AG08395 (cell line): ENCODE results near the gene BRAP.
A peak's percentile ranks its signal among the peaks of the same experiment; 100 is the strongest.
"Not testable (repeated sequence)": the region's sequence is repeated elsewhere in the genome, so short reads cannot be mapped to it uniquely, and the experiment has no call there.

Experiments used
- DNase-seq: peaks from one replicate; pipeline ENCODE4 v3.0.0; 2012; ENCODE audit warnings: mixed read lengths, low spot score

The BRAP gene

DNA sequence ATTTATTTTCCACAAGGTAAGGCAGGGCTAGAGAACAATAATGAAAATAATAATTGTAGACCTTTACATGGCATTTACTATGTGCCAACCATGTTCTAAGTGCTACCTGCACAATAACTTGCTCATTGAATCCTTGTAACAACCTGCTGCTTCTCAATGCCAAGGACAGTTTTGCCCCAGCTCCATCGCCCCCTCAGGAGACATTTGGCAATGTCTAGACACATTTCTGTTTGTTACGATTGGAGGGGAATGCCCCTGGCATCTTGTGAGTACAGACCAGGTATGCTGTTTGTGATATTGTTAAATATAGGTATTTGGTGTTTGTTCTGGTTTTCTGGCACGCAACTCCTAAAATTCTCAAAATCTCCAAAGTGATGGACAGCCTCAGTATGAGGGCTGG lies 78.5 kb downstream of the BRAP start:
- no peak for DNase-seq

DNA sequence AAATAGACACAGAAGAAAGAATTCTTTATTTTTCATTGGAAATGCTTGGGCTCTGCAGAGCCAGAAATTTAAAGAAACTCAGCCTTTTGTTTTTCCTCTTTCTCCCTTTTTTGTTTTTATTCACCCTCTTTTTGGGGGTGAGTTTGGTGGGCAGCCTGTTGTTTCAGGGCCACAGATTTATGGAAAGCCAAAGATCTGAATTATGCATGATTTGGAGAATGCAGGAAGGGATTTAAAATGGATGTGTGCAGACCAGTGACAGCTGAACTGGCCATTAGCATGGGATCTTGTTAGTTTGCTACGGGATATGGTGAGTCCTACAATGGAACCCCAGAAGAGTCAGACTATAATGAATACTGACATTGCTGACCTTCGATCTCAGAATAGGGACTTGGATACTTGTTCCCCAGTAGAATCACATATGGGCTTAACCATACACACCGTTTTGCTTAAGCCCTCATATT lies 79.0 kb downstream of the BRAP start:
- no peak for DNase-seq

DNA sequence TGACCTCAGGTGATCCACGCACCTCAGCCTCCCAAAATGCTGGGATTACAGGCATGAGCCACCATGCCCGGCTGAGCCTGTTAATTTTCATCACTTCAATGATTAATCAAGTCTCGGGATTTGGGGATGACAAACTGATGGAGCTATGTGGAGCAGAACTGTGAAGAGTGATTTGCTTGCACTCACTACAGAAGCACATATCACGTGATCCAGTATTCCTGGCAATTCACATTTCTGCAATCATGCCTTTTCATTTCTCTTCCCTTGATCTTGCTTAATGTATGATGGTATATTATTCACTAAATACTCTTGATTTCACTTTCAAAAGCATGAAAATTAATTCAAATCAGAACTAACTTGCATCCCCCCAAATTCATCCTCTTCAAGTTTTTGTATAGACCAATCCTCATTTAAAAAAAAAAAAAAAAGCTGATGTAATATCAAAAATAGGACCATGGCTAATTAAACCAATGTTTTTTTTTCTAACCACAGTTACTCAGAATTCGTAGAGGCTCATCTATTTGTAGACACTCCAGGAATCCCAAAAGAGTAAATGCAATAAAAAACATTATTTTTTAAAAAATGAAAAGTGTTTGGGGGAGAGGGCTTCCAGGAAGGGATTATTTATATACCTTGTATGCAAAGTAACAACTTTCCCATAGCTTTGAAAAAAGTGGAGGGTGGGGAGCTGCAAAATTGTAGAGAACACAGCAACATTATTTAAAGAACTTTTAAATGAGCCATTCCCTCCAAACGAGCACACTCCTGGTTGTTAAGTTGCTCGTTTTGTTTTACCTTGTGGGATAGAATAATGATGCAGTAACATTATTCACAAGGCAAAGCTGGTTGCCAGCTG lies 79.6 kb downstream of the BRAP start:
- no peak for DNase-seq

DNA sequence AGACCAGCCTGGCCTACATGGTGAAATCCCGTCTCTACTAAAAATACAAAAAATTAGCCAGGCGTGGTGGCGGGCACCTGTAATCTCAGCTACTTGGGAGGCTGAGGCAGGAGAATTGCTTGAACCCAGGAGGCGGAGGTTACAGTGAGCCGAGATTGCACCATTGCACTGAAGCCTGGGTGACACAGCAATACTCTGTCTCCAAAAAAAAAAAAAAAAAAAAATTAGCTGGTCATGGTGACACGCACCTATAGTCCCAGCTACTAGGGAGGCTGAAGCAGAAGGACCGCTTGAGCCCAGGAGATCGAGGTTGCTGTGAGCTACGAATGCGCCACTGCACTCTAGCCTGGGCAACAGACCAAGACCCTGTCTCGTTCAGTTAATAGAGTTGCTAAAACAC lies 82.9 kb downstream of the BRAP start:
- not testable (repeated sequence) for DNase-seq

DNA sequence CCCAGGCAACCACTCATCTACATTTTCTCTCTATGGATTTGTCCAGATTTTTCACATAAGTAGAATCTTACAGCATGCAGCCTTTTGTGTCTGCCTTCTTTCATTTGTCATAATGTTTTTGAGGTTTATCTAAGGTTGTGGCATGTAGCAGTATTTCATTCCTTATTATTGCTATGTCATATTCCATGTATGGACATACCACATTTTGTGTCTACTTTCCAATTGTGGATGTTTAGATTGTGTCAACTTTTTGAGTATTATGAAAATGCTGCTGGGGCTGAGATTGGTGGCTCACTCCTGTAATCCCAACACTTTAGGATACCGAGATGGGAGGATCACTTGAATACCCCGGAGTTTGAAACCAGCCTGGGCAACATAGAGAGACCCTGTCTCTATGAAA lies 83.4 kb downstream of the BRAP start:
- DNase-seq = no peak

DNA sequence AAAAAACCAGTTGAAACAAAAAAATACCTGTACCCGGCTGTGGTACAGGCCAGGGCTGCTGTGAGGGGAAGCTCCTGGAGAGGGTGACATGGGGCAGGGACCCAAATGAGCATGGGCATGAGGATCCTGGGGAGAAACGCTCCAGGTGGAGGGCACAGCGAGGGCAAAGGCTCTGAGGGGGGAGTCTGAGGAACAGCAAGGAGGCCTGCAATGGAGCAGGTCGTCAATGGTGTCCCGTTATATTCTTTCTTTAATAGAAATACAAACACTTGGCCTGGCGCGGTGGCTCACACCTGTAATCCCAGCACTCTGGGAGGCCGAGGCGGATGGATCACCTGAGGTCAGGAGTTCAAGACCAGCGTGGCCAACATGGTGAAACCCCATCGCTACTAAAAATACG lies 84.8 kb downstream of the BRAP start:
- DNase-seq = not testable (repeated sequence)

DNA sequence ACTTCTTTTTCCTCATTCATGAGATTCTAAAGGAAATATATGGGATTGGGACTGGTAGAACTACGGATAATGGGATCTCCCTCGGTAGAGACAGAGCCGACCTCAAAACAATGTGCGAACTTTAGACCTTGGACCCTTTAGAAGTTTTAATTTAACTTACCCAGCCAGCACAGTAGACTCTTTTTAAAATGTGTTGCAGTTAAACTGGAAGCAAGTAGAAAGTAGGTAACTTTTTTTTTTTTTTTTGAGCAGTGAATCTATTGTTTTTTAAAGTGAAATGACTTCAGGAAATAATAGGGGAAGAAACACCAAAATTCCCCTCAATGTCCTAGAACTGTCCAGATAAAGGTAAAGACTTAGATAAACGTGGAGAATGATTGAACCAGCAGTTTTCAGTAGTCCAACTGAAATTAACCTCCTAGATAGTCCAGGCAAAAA lies 85.5 kb downstream of the BRAP start:
- DNase-seq = no peak

DNA sequence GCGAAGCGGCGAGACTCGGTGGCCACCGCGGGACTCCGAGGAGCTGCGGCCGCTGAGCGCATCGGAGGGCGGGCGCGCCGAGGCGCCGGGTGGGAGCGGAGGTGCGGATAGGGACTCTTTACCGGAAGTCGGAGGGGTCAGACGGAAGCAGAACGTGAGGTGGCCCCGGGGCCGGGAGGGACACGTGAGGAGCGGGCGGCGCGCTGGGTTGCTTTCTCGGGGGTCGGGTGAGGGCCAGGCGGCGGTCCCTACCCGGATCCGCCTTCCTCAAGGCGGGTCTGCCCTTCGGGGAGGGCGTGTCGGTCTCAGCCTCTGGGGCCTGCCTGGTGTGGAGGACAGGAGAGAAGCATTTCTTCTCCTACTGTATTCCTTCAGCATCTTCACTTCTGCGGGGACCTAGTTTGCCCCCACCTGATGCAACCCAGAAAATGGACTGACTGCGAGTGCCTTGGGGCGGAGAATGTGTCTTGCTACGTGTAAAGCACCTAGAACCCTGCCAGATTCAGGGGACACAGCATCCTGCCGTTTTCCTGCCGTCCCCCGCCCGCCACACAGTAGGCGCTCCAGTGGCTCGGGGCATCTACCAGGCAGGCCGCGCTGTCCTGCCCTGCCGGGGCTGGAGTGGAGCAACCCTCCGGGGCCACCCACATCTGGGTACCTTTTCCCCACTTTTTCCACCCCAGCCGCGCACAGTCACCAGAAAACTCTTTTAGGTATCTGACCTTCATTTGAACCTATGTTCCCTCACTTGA lies 86.1 kb downstream of the BRAP start:
- peak; percentile 95 for DNase-seq

DNA sequence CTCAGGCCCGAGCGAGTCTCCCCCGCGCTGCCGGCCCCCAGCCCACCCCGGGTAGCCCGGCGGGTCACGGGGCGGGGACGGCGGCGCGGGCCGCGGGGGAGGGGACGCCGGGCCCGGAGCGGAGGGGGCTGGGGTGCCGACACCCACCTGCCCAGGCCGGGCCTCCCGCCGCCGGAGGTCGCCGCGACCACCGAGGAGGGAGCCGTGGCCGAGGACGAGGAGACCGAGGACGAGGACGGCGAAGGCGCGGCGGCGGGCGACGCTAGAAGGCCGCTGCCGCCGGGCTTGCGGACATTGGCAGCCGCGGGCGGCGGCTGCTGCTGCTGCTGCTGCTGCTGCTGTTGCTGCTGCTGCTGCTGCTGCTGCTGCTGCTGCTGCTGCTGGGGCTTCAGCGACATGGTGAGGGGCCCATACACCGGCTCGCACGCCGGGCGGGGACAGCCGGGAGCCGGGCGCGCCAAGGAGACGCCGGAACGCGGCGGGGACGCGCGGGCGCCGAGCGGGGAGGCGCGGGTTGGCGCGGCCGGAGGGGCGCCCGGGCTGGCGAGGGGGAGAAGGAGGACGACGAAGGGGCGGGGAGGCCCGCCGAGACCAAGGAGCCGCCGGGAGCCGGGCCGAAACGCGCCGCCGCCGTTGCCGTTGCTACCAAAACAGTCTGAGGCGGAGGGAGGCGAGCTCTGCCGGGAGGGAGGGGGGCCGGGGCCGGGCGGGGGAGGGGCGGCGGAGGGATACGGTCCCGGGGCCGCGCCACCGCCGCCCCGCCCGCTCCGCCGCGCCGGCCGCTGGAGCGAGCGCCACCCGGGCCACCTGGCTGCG lies 86.9 kb downstream of the BRAP start, which contains the start of gene ATXN2:
Gene ATXN2 (minus strand): TSS at position 679 of the 816 bp plus-strand sequence. CDS start 281 bp downstream, at position 398.
- DNase-seq = peak; percentile 88

DNA sequence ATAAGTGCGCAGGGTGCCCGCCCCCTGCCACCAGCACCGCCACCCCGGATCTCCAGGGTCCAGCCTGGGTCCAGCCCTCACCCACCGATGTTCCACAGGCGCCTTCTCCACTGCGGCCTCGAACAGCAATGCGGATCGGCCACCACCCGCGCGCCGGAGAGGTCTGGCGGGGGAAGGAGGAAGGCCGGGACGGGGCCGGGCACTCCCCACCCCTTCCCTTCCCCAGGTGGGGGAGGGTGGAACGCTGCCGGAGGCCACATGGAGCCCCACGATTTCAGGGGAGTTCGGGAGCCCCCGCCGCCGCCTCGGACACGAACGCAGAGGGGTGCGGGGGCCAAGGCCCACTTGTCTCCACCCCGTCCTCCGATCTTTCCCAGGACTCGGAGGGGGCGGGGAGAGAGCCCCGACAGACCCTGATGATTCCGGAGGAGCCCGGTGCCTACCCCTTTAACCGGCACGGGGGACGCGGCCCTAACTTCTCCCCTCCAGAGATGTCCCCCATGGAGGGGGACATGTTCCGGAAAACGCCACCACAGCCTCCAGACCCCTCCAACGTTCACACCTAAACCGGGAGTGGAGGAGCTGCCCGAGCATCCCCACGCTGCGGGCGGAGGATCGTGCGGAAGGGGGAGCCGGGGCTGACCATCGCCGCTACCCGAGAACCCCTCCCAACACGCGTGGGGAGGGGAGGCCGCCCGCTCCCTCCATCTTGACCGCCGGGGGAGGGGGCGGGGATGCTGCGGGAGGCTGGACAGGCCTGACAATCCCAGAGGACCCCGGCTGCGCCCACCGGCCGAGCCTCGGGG lies 87.7 kb downstream of the BRAP start:
- peak; percentile 21 for DNase-seq

DNA sequence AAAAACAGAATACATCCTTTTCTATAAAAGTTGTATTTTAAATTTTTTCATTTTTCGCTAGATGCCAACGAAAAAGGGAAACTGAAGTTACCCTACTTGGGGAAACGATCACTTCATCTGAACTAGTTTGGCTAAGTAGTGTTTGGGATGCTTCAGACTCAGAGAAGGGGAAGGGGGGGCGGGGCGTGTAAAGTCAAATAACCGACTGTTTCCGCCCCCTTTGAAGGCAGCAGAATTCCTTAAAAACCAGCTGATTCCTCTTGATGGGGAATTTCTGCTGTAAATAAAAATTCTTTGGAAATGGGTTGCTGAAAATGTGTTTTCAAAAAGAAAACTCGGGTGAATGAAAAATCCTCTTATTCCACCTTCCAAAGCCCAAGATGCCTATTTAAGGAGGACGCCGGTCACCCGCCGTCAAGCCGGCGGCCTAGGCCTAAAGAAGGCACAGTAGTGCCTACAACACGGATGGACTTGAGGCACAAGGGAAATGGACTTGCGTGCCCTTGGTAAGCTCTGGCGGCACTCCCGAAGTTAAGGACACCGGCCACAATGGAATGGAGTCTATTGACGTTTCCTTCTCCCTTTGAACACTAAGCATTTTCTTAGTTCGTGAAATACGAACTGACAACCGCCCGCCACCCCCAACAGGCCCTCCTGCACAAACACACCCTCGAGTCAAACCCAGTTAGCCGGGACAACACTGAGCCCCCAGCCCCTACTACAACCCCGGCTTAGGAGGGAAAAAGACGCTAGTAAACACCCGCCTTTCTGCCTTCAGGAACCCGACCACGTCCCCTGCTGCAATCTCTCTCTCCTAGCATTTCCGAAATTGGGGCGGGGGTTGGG lies 88.5 kb downstream of the BRAP start:
- DNase-seq = peak; percentile 55

DNA sequence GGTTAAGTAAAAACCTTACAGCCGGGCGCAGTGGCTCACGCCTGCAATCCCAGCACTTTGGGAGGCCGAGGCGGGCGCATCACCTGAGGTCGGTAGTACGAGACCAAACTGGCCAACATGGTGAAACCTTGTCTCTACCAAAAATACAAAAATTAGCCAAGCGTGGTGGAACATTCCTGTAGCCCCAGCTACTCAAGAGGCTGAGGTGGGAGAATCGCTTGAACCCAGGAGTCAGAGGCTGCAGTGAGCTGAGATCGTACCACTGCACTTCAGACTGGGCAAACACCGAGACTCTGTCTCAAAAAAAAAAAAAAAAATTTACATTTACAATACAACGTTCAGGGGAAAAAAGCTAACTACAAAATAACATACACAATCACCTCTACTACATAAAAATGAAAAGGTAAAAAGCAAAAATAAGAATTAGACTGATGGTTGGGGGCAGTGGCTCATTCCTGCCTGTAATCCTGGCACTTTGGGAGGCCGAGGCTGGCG lies 90.4 kb downstream of the BRAP start:
- not testable (repeated sequence) for DNase-seq
